Mucosa of rectum (tissue), 2 donors: ENCODE results near the gene POMT1.
"Not testable (repeated sequence)": the region's sequence is repeated elsewhere in the genome, so short reads cannot be mapped to it uniquely, and the experiment has no call there.

Experiments used
- H3K27ac ChIP-seq, 2 donors: one replicate each; pipeline ENCODE4 v1.7.0; 2013; ENCODE audit warnings: inconsistent platforms in 2 of 2, low read depth in 2 of 2, low read length in 2 of 2
- H3K27me3 ChIP-seq, 2 donors: one replicate each; pipeline ENCODE4 v1.7.0; 2013; ENCODE audit warnings: low read length in 2 of 2; ENCODE audit not compliant: control insufficient read depth in 2 of 2, insufficient read depth in 2 of 2
- H3K36me3 ChIP-seq, 2 donors: one replicate each; pipeline ENCODE4 v1.7.0; 2013; ENCODE audit warnings: low read length in 2 of 2; ENCODE audit not compliant: control insufficient read depth in 2 of 2, insufficient read depth in 2 of 2
- H3K4me1 ChIP-seq, 2 donors: one replicate each; pipeline ENCODE4 v1.7.0; 2013; ENCODE audit warnings: low read length in 2 of 2, mild to moderate bottlenecking in 1 of 2; ENCODE audit not compliant: control insufficient read depth in 2 of 2, insufficient read depth in 2 of 2
- H3K4me3 ChIP-seq, 2 donors: one replicate each; pipeline ENCODE4 v1.7.0; 2013; ENCODE audit warnings: low read length in 2 of 2
- H3K9ac ChIP-seq, 2 donors: one replicate each; pipeline ENCODE4 v1.7.0; 2013; ENCODE audit warnings: low read length in 2 of 2, low read depth in 1 of 2, mild to moderate bottlenecking in 1 of 2
- H3K9me3 ChIP-seq, 2 donors: one replicate each; pipeline ENCODE4 v1.7.0; 2013; ENCODE audit warnings: low read length in 2 of 2; ENCODE audit not compliant: control insufficient read depth in 2 of 2
- donor health status: healthy.
- donor health status: Normal muscosa, but diverticular disease.

POMT1 gene, protein sequence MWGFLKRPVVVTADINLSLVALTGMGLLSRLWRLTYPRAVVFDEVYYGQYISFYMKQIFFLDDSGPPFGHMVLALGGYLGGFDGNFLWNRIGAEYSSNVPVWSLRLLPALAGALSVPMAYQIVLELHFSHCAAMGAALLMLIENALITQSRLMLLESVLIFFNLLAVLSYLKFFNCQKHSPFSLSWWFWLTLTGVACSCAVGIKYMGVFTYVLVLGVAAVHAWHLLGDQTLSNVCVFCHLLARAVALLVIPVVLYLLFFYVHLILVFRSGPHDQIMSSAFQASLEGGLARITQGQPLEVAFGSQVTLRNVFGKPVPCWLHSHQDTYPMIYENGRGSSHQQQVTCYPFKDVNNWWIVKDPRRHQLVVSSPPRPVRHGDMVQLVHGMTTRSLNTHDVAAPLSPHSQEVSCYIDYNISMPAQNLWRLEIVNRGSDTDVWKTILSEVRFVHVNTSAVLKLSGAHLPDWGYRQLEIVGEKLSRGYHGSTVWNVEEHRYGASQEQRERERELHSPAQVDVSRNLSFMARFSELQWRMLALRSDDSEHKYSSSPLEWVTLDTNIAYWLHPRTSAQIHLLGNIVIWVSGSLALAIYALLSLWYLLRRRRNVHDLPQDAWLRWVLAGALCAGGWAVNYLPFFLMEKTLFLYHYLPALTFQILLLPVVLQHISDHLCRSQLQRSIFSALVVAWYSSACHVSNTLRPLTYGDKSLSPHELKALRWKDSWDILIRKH

DNA sequence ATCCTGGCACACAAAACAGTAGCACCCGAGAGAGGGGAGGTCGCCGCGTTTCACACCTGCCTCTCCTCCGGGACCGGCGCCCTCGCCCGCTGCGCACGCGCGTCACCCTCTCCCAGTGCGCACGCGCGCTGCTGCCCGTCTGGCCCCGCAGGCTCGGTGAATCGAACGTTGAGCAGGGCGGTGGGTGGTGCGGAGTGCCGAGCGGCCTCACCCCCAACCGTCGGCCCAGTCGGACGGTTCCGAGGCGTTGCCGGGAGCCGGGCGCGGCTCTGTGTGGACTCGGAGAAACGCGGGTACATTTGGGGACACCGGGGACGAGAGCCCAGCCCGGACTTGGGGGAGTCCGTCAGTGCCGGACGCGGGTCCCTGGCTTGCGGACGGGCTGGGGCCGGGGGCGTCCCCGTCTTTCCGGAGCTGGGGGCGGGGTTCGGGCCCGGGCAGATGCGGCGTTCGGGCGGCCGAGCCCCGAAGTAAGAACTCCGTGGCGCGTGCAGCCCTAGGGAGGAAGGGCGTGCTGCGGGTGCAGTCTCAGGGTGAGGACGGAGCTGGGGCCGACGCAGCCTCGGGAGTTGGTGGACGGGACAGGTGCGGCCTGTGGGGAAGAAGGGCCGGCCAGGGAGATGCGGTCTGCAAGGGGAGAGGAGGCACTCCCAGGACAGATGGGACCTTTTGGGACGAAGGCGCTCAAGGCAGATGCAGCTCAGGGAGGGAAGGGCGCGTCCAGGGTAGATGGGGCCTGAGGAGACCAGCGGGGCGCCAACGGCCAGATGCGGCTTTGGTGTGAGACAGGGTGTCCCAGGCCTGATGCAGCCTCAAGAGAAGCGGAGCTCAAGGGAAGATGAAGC is at the start of gene POMT1:
Gene POMT1, plus strand, starts transcription at position 138 of the 845 bp plus-strand sequence. CDS start 1,301 bp downstream, outside the sequence.
- Histone ChIP-seq H3K4me1 (peaks cover 13 to 18% of the 10 kb centered on the region in 2 donors), H3K9me3 (no peaks in the 10 kb centered on the region), H3K4me3 (peak within 1 kb of the TSS; percentile 85 to 94), H3K9ac (peak within 1 kb of the TSS; percentile 75 to 85), H3K27ac (peak within 1 kb of the TSS; percentile 46 to 63), H3K27me3 (no peaks in the 10 kb centered on the region), H3K36me3 (peaks cover 12 to 21% of the 10 kb centered on the region in 2 donors)

DNA sequence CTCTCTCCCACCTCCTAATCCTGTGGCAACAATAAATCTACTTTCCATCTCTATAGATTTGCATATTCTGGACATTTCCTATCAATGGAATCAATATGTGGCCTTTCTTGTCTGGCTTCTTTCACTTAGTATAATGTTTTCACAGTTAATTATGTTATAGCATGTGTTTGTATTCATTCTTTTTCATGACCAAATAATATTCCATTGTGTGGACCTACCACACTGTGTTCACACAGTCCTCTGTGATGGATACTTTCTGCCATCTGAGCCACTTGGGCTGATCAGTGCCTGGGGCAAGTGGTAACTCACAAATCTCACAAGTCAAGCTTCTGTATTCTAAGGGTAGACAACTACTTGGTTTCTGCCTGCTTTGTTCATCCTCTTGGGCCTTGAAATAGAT is 48.7 kb upstream of the POMT1 start:
- Histone ChIP-seq H3K4me3 (no peak overlapping the region), H3K27me3 (no peaks in the 10 kb centered on the region), H3K9ac (no peak overlapping the region), H3K27ac (no peak overlapping the region), H3K36me3 (peaks cover 46 to 51% of the 10 kb centered on the region in 2 donors), H3K4me1 (no peaks in the 10 kb centered on the region), H3K9me3 (no peaks in the 10 kb centered on the region)

DNA sequence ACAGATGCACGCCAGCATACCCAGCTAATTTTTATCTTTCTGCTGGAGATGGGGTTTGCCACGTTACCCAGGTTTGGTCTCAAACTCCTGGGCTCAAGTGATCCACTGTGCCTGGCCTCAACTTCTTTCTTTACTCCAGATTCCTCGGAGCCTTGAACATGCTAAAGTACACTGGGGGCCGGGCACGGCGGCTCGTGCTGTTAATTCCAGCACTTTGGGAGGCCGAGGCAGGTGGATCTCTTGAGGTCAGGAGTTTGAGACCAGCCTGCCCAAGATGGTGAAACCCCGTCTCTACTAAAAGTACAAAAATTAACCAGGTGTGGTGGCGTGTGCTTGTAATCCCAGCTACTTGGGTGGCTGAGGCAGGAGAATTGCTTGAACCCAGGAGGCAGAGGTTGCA is 47.1 kb upstream of the POMT1 start:
- not testable (repeated sequence) for H3K9me3 ChIP-seq, H3K4me3 ChIP-seq, H3K9ac ChIP-seq, H3K27me3 ChIP-seq, H3K27ac ChIP-seq, H3K4me1 ChIP-seq
- peaks cover 55 to 58% of the 10 kb centered on the region in 2 donors for H3K36me3 ChIP-seq

DNA sequence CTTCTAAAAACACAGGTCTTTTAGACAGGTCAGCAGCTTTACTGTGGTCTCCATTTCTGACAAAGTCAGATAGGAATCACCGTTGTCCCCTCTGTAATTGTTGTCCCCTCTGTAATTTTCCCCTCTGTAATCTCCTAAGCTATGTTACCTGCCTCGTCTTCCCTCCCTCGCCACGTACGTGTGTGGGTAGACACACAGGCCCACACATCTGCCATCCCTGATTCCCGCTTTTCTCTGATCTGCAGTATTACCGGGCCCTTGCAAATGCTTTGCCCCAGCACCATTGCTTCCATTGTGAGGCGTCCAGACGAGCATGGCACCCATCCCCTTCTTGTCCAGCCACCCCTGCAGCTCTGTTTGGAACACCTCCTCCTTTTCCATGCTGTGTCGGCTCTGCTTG is 45.0 kb upstream of the POMT1 start:
- Histone ChIP-seq H3K27me3 (no peaks in the 10 kb centered on the region), H3K36me3 (peaks cover 65 to 72% of the 10 kb centered on the region in 2 donors), H3K4me1 (no peaks in the 10 kb centered on the region), H3K9me3 (no peaks in the 10 kb centered on the region), H3K27ac (no peak overlapping the region), H3K4me3 (no peak overlapping the region), H3K9ac (no peak overlapping the region)

DNA sequence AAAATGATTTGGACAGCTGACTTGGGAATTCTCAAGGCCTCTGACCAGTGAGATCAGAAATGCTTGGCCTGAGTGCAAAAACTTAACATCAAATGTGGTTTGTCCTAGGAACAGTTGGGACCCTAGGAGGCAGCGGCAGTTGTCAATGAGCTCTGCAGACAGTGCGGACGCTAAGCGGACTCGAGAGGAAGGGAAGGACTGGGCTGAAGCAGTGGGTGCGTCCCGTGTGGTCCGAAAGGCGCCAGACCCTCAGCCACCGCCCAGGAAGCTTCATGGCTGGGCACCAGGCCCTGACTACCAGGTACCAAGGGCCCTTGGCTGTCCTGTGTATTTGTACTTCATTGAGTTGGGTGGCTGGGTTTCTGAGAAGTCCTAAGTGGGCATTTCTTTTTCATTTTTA is 43.7 kb upstream of the POMT1 start:
- Histone ChIP-seq H3K36me3 (peaks cover 63 to 77% of the 10 kb centered on the region in 2 donors), H3K4me1 (no peaks in the 10 kb centered on the region), H3K9me3 (no peaks in the 10 kb centered on the region), H3K27me3 (no peaks in the 10 kb centered on the region), H3K9ac (no peak overlapping the region), H3K4me3 (no peak overlapping the region), H3K27ac (no peak overlapping the region)

DNA sequence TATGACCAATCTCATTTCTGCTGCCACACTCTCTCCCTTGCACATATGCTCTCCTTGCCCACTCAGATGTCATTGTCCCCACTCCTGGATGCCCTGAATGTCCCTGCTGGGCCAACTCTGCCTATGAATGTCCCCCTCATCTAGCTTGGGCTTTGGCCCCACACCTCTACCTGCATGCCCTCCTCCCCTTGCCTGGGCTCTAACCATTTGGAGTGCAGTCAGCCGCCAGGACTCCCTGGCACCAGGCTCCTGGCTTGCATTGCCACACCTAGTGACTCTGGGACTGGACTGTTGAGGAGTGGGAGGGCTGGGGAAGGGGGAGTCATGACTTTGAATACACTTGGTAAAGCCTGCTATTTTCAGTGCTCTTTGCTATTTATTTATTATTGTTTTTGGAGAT is 41.6 kb upstream of the POMT1 start:
- Histone ChIP-seq H3K4me1 (no peaks in the 10 kb centered on the region), H3K36me3 (peaks cover 61 to 81% of the 10 kb centered on the region in 2 donors), H3K9ac (no peak overlapping the region), H3K27ac (no peak overlapping the region), H3K9me3 (no peaks in the 10 kb centered on the region), H3K27me3 (no peaks in the 10 kb centered on the region), H3K4me3 (no peak overlapping the region)

DNA sequence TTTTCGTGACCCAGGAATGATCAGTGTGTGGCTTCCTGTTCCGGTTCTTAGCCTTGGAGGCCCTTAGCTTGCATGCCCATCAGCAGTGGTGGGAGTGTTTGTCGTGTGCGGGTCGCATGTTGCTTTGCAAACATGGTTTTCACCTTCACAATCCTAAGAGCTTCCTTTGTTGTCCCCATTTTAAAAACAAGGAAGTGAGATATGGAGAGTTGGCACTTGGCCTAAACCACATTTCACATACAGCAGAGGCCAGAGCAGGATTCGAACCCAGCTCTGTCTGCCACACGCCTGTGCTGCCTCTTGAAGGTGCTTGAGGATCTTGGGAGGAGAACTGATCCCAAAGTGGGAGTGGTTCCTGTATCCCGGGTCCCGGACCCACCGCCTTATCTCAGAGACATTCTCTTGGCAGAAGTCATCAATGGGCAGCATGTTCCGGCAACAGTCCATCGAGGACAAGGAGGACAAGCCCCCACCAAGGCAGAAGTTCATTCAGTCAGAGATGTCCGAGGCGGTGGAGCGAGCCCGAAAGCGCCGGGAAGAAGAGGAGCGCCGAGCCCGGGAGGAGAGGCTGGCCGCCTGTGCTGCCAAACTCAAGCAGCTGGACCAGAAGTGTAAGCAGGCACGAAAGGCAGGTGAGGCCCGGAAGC is 38.2 kb upstream of the POMT1 start:
- Histone ChIP-seq H3K27me3 (no peaks in the 10 kb centered on the region), H3K4me3 (no peak overlapping the region), H3K27ac (no peak overlapping the region), H3K36me3 (peaks cover 56 to 80% of the 10 kb centered on the region in 2 donors), H3K9me3 (no peaks in the 10 kb centered on the region), H3K9ac (no peak overlapping the region), H3K4me1 (no peaks in the 10 kb centered on the region)

DNA sequence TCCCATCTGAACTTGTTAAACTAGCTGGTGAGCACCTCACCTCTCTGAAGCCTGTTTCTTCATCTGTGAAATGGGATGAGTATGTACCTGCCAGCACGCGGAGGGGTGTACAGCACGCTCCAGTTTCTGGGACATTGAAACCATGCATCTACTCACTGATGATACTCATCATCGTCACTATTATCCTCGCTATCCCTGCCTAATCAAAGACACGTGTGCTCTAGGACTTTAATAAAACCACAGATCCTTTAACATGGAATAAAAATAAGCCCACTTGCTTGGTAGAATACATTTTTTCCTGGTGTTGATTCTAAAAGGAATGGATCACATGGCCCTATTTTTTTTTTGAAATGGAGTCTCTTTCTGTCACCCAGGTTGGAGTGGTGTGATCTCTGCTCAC is 37.3 kb upstream of the POMT1 start:
- H3K27me3 ChIP-seq = no peaks in the 10 kb centered on the region
- no peak overlapping the region for H3K4me3 ChIP-seq
- no peak overlapping the region for H3K9ac ChIP-seq
- H3K36me3 ChIP-seq = peaks cover 58 to 80% of the 10 kb centered on the region in 2 donors
- H3K4me1 ChIP-seq = no peaks in the 10 kb centered on the region
- no peak overlapping the region for H3K27ac ChIP-seq
- no peaks in the 10 kb centered on the region for H3K9me3 ChIP-seq

DNA sequence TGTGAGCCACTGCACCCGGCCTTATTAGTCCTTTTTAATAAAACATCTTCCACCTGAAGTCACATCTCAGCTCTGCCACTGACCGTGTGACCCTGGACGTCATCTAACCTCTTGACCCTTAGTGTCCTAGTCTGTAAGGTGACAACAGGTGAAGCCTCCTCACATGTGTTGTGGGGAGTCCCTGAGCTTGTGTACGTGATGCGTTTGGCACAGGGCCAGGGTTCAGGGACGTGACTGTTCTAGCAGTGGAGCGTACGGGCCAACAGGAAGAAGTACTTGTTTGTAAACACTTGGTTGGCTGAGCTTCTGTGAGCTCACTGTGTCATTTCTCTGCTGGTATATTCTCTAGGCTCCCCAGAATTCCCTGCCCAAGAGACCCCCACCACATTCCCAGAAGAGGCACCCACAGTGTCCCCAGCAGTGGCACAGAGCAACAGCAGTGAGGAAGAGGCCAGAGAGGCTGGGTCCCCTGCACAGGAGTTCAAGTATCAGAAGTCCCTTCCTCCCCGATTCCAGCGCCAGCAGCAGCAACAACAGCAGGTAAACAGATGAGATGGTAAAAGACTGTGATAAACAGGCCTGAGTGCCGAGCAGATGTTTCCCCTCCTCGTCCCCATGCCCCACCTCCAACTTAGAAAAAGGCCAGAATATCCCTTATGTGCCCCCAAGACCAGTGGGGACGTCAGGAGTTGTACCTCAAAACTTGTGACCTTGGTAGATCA is 35.3 kb upstream of the POMT1 start:
- Histone ChIP-seq H3K36me3 (peaks cover 54 to 77% of the 10 kb centered on the region in 2 donors), H3K27ac (no peak overlapping the region), H3K9ac (no peak overlapping the region), H3K9me3 (no peaks in the 10 kb centered on the region), H3K27me3 (no peaks in the 10 kb centered on the region), H3K4me3 (no peak overlapping the region), H3K4me1 (no peaks in the 10 kb centered on the region)
